ENCODE measurements around the gene CLK3.
"Not testable (repeated sequence)": the region's sequence is repeated elsewhere in the genome, so short reads cannot be mapped to it uniquely, and the experiment has no call there.

The CLK3 gene

GRCh38 chr15:74615508-74616365 is at the start of gene CLK3:
CLK3 (plus strand) TSS chr15:74615836; CDS start chr15:74619197, 3,361 bp downstream.
- peak; percentile 99 for DNase-seq (ENCODE audit: low spot score)

- no peak for DNase-seq (ENCODE audit: low spot score)
Observed at GRCh38 chr15:74568594-74568993, 47.0 kb upstream of the CLK3 start.

GRCh38 chr15:74569731-74570070 is 45.9 kb upstream of the CLK3 start:
- DNase-seq (ENCODE audit: low spot score): no peak

GRCh38 chr15:74571191-74571590 is 44.4 kb upstream of the CLK3 start:
- DNase-seq (ENCODE audit: low spot score): no peak

GRCh38 chr15:74573987-74574386 is 41.6 kb upstream of the CLK3 start:
- DNase-seq (ENCODE audit: low spot score): no peak

GRCh38 chr15:74578496-74578994 is 37.1 kb upstream of the CLK3 start:
- no peak for DNase-seq (ENCODE audit: low spot score)

GRCh38 chr15:74579001-74579400 is 36.6 kb upstream of the CLK3 start:
- DNase-seq (ENCODE audit: low spot score): no peak

GRCh38 chr15:74580538-74581350 is 34.9 kb upstream of the CLK3 start:
- DNase-seq (ENCODE audit: low spot score): no peak

GRCh38 chr15:74584204-74584603 is 31.4 kb upstream of the CLK3 start:
- DNase-seq (ENCODE audit: low spot score): no peak

GRCh38 chr15:74584779-74585178 is 30.9 kb upstream of the CLK3 start:
- no peak for DNase-seq (ENCODE audit: low spot score)

GRCh38 chr15:74585191-74585590 is 30.4 kb upstream of the CLK3 start:
- DNase-seq (ENCODE audit: low spot score): no peak

- no peak for DNase-seq (ENCODE audit: low spot score)
Observed at GRCh38 chr15:74585857-74586256, 29.8 kb upstream of the CLK3 start.

- DNase-seq (ENCODE audit: low spot score): no peak
Observed at GRCh38 chr15:74589826-74590225, 25.8 kb upstream of the CLK3 start.

GRCh38 chr15:74592222-74592621 is 23.4 kb upstream of the CLK3 start:
- no peak for DNase-seq (ENCODE audit: low spot score)

- no peak for DNase-seq (ENCODE audit: low spot score)
Observed at GRCh38 chr15:74593122-74593521, 22.5 kb upstream of the CLK3 start.

GRCh38 chr15:74594455-74594854 is 21.2 kb upstream of the CLK3 start:
- no peak for DNase-seq (ENCODE audit: low spot score)

GRCh38 chr15:74595271-74595670 is 20.4 kb upstream of the CLK3 start:
- DNase-seq (ENCODE audit: low spot score): no peak

GRCh38 chr15:74596736-74597135 is 18.9 kb upstream of the CLK3 start:
- DNase-seq (ENCODE audit: low spot score): not testable (repeated sequence)

GRCh38 chr15:74597146-74597705 is 18.4 kb upstream of the CLK3 start:
- DNase-seq (ENCODE audit: low spot score): not testable (repeated sequence)

GRCh38 chr15:74598126-74598842 is 17.4 kb upstream of the CLK3 start:
- DNase-seq (ENCODE audit: low spot score): peak; percentile 98

- DNase-seq (ENCODE audit: low spot score): no peak
Observed at GRCh38 chr15:74599156-74599555, 16.5 kb upstream of the CLK3 start.

Measured in iPS-NIHi11 (cell line).